ENCODE measurements around the gene KDM1A. TPM values are rescaled to one million over a fixed set of nuclear protein-coding genes. Genes with fewer than 3 reads are reported as not detected.

Gene KDM1A
- total RNA-seq, 4 donors from 2014 or later = 18.7 to 41.4 (median 29.3) TPM

DNA sequence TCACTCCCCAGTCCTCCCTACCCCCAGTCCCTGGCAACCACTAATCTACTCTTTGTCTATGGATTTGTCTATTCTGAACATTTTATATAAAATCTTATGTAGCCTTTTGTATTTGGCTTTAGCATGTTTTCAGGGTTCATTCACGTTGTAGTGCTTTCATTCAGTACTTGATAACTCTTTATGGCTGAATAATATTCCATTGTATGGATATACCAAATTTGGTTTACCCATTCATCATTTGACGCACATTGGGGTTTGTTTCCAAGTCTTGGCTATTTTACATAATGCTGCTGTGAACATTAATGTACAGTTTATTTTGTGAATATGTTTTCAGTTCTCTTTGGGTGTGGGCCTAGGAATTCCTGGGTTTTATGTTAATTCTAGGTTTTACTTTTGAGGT is 2.6 kb downstream of the KDM1A start:
- intact Hi-C loops (cut with DNase I; ENCODE audit: low total_unique reads) = no loop called here
- no peak for DNase-seq
- peaks cover 6 to 27% (median 16%) of the 10 kb centered on the region in 4 donors for H3K4me1 ChIP-seq
- H3K4me3 ChIP-seq = no peak overlapping the region
- 87 to 100% methylated on average over 2 of the region's 2 CpGs for WGBS, 2 donors (ENCODE audit: low coverage in 1 of 2)
- no peak overlapping the region for H3K27ac ChIP-seq
- no peaks in the 10 kb centered on the region for H3K27me3 ChIP-seq
- TF ChIP-seq POLR2A (IDR thresholded peaks at IDR 0.05) (no peak), POLR2AphosphoS5 (IDR thresholded peaks at IDR 0.05) (no peak), EP300 (IDR thresholded peaks at IDR 0.05; ENCODE audit: low read depth) (no peak)
- TF ChIP-seq, protein P1, sequence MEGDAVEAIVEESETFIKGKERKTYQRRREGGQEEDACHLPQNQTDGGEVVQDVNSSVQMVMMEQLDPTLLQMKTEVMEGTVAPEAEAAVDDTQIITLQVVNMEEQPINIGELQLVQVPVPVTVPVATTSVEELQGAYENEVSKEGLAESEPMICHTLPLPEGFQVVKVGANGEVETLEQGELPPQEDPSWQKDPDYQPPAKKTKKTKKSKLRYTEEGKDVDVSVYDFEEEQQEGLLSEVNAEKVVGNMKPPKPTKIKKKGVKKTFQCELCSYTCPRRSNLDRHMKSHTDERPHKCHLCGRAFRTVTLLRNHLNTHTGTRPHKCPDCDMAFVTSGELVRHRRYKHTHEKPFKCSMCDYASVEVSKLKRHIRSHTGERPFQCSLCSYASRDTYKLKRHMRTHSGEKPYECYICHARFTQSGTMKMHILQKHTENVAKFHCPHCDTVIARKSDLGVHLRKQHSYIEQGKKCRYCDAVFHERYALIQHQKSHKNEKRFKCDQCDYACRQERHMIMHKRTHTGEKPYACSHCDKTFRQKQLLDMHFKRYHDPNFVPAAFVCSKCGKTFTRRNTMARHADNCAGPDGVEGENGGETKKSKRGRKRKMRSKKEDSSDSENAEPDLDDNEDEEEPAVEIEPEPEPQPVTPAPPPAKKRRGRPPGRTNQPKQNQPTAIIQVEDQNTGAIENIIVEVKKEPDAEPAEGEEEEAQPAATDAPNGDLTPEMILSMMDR (IDR thresholded peaks at IDR 0.05) = no peak
- in situ Hi-C loops (cut with MboI; ENCODE audit: low pct_ligation_motif_present in 1 of 4, low pct_unique_long_range_greater_than_20kb in 1 of 4, low sequenced_read_pairs in 3 of 4) = no loop called here
- no peaks in the 10 kb centered on the region for H3K36me3 ChIP-seq
- no peaks in the 10 kb centered on the region for H3K9me3 ChIP-seq

- intact Hi-C loops (cut with DNase I; ENCODE audit: low total_unique reads) = no loop called here
- no peaks in the 10 kb centered on the region for H3K36me3 ChIP-seq
Measured at GRCh38 chr1:23023174-23023845, 4.0 kb downstream of the KDM1A start.

DNA sequence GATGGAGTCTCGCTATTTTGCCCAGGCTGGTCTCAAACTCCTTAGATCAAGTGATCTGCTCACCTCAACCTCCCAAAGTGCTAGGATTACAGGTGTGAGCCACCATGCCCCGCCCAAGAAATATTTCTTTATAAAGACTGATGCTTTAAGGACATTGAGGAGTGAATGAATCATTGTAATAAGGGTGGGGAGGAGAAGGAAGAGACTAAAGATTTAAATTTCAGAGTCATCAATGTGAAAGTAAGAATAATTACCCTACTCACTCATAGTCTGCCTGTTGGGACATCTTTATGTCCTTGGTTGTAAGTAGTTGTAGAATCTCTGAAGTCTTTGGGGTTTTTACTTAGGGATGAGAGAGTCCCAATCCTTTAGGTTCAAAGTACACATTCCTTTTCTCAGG is 7.3 kb downstream of the KDM1A start:
- Histone ChIP-seq H3K36me3 (peaks cover 0 to 5% (median 0%) of the 10 kb centered on the region in 4 donors), H3K9me3 (no peaks in the 10 kb centered on the region), H3K27me3 (no peaks in the 10 kb centered on the region), H3K4me3 (no peak overlapping the region), H3K4me1 (peaks cover 0 to 34% (median 1%) of the 10 kb centered on the region in 4 donors), H3K27ac (no peak overlapping the region)
- DNase-seq = no peak
- intact Hi-C loops (cut with DNase I; ENCODE audit: low total_unique reads) (no loop called here), in situ Hi-C loops (cut with MboI; ENCODE audit: low pct_ligation_motif_present in 1 of 4, low pct_unique_long_range_greater_than_20kb in 1 of 4, low sequenced_read_pairs in 3 of 4) (no loop called here)
- 95 to 100% methylated on average over 1 to 2 of the region's 2 CpGs for WGBS, 2 donors (ENCODE audit: low coverage in 1 of 2)
- no peak for TF ChIP-seq EP300 (IDR thresholded peaks at IDR 0.05; ENCODE audit: low read depth)
- TF ChIP-seq, protein P1 (IDR thresholded peaks at IDR 0.05) = no peak
- TF ChIP-seq POLR2AphosphoS5 (IDR thresholded peaks at IDR 0.05) = no peak
- TF ChIP-seq POLR2A (IDR thresholded peaks at IDR 0.05) = no peak

More at GRCh38 chr1:23023174-23023845, 4.0 kb downstream of the KDM1A start:
- TF ChIP-seq, protein P1 (IDR thresholded peaks at IDR 0.05) = no peak
- TF ChIP-seq EP300 (IDR thresholded peaks at IDR 0.05; ENCODE audit: low read depth) (no peak), POLR2AphosphoS5 (IDR thresholded peaks at IDR 0.05) (no peak), POLR2A (IDR thresholded peaks at IDR 0.05) (no peak)
- H3K9me3 ChIP-seq = no peaks in the 10 kb centered on the region
- in situ Hi-C loops (cut with MboI; ENCODE audit: low pct_ligation_motif_present in 1 of 4, low pct_unique_long_range_greater_than_20kb in 1 of 4, low sequenced_read_pairs in 3 of 4) = no loop called here
- no peak overlapping the region for H3K27ac ChIP-seq
- 95 to 97% methylated on average over 5 of the region's 5 CpGs for WGBS, 2 donors (ENCODE audit: low coverage in 1 of 2)
- H3K27me3 ChIP-seq = no peaks in the 10 kb centered on the region
- DNase-seq = no peak
- H3K4me1 ChIP-seq = peaks cover 6 to 34% (median 15%) of the 10 kb centered on the region in 4 donors
- H3K4me3 ChIP-seq = no peak overlapping the region

DNA sequence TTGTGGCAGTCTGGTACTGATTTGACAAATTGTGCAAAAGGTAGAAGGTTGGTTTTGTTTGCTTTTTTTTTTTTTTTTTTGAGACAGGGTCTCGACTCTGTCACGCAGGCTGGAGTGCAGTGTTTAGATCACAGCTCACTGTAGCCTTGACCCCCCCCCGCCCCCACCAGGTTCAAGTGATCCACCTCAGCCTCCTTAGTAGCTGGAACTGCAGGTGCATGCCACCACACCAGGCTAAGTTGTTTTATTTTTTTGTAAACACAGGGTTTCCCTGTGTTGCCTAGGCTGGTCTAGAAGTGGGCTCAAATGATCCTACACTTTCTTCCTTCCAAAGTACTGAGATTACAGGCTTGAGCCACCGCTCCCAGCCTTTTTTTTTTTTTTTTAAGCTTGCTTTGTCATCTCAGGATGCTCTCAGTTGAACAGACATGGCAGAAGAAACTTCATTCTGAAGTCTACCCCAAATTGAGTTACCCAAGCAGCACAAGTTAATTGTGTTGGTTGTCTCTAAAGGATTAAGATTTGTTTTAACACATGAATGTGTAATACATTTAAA is 8.2 kb downstream of the KDM1A start:
- no peak for DNase-seq
- peaks cover 0 to 5% (median 0%) of the 10 kb centered on the region in 4 donors for H3K36me3 ChIP-seq
- H3K4me3 ChIP-seq = no peak overlapping the region
- in situ Hi-C loops (cut with MboI; ENCODE audit: low pct_ligation_motif_present in 1 of 4, low pct_unique_long_range_greater_than_20kb in 1 of 4, low sequenced_read_pairs in 3 of 4) = no loop called here
- H3K4me1 ChIP-seq = peaks cover 0 to 30% (median 0%) of the 10 kb centered on the region in 4 donors
- H3K9me3 ChIP-seq = no peaks in the 10 kb centered on the region
- no peaks in the 10 kb centered on the region for H3K27me3 ChIP-seq
- TF ChIP-seq, protein P1 (IDR thresholded peaks at IDR 0.05) = no peak
- TF ChIP-seq POLR2AphosphoS5 (IDR thresholded peaks at IDR 0.05) (no peak), EP300 (IDR thresholded peaks at IDR 0.05; ENCODE audit: low read depth) (no peak), POLR2A (IDR thresholded peaks at IDR 0.05) (no peak)
- WGBS, 2 donors (ENCODE audit: low coverage in 1 of 2) = 76 to 86% methylated on average over 4 of the region's 4 CpGs
- no peak overlapping the region for H3K27ac ChIP-seq
- intact Hi-C loops (cut with DNase I; ENCODE audit: low total_unique reads) = no loop called here

All from transverse colon (tissue), 4 donors.